ENCODE results near the gene ACACB. TPM values are rescaled to one million over a fixed set of nuclear protein-coding genes. Genes with fewer than 3 reads are reported as not detected.

ACACB gene
- total RNA-seq, 4 donors from 2014 or later: 5.9 to 48.4 (median 27.3) TPM

DNA sequence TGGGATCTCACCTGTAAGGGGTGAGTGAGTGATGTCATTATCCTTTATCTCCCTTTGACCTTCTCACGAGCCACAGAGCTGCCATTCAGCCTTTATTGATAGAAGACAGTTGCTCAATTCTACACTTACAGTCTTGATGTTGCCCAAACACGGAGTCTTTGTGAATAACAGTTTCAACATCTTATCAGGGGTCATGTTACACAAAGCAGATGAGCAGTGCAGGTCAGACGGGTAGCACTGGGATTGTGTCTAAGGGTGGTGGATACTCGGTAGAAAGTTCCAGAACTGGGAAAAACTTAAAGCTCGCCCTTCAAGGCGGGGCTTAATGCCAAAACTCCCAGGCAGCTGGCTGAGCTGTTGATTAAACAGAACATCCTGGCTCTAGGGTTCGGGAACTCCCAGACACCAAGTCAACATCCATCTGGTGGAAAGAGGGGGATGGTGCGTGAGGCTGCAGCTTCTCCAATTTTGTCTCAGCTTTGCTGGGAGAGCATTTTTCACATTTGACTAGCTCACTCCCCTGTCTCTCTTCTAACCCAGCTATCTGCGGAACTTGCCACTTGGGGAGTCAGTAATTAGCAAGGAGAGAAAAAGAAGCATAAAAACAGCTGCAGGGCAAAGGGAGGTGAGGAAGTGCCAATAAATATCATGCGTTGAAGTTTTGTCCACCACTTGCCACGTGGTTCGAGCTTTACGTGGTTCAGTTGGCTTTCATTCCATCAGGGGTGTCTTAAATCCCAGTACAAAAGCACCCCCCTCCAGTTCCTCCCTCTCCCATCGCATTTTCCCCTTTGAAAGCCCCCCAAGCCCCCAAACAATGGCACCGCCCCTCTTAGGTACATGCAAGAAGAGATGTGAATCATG, 161.7 kb downstream of the ACACB start:
- Histone ChIP-seq H3K9me3 (no peaks in the 10 kb centered on the region), H3K36me3 (no peaks in the 10 kb centered on the region), H3K4me1 (peaks cover 0 to 17% (median 8%) of the 10 kb centered on the region in 3 donors), H3K4me3 (no peak overlapping the region), H3K27me3 (no peaks in the 10 kb centered on the region), H3K27ac (peak overlapping the region in 3 of 4 donors; percentile 14 to 58 (median 32))
- WGBS, 2 donors: 29 to 35% methylated on average over 10 to 13 of the region's 15 CpGs
- TF ChIP-seq, protein P1, sequence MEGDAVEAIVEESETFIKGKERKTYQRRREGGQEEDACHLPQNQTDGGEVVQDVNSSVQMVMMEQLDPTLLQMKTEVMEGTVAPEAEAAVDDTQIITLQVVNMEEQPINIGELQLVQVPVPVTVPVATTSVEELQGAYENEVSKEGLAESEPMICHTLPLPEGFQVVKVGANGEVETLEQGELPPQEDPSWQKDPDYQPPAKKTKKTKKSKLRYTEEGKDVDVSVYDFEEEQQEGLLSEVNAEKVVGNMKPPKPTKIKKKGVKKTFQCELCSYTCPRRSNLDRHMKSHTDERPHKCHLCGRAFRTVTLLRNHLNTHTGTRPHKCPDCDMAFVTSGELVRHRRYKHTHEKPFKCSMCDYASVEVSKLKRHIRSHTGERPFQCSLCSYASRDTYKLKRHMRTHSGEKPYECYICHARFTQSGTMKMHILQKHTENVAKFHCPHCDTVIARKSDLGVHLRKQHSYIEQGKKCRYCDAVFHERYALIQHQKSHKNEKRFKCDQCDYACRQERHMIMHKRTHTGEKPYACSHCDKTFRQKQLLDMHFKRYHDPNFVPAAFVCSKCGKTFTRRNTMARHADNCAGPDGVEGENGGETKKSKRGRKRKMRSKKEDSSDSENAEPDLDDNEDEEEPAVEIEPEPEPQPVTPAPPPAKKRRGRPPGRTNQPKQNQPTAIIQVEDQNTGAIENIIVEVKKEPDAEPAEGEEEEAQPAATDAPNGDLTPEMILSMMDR (IDR thresholded peaks at IDR 0.05): peak in 1 of 6 experiments; percentile 15
- TF ChIP-seq POLR2A (IDR thresholded peaks at IDR 0.05): no peak
- DNase-seq: no peak
- intact Hi-C loops (cut with DNase I): no loop called here

DNA sequence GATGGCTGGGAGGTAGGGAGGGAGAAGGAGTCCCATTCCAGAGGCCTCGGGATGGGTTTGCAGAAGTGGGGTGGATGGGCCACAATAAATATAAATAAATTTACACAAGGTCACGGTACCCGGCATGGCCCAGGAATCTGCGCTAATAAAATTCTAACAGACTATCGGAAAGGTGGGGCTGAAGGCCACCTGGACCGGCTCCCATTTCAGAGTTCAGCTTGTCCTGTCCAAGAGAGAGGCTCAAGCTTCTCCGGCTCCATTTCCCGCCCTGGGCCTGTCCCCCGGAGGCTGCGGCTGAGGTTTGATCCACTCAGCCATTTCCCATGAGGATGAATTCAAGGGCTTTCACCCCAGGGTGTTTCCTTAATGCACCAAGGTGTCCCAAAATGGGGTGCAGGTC, 162.5 kb downstream of the ACACB start:
- 72 to 74% methylated on average over 5 to 10 of the region's 10 CpGs for WGBS, 2 donors
- DNase-seq: no peak
- peaks cover 0 to 17% (median 8%) of the 10 kb centered on the region in 3 donors for H3K4me1 ChIP-seq
- TF ChIP-seq, protein P1 (IDR thresholded peaks at IDR 0.05): no peak
- no peak for TF ChIP-seq POLR2A (IDR thresholded peaks at IDR 0.05)
- H3K27me3 ChIP-seq: no peaks in the 10 kb centered on the region
- intact Hi-C loops (cut with DNase I): no loop called here
- no peak overlapping the region for H3K4me3 ChIP-seq
- H3K36me3 ChIP-seq: no peaks in the 10 kb centered on the region
- H3K9me3 ChIP-seq: no peaks in the 10 kb centered on the region
- peak overlapping the region in 1 of 4 donors; percentile 58 for H3K27ac ChIP-seq

DNA sequence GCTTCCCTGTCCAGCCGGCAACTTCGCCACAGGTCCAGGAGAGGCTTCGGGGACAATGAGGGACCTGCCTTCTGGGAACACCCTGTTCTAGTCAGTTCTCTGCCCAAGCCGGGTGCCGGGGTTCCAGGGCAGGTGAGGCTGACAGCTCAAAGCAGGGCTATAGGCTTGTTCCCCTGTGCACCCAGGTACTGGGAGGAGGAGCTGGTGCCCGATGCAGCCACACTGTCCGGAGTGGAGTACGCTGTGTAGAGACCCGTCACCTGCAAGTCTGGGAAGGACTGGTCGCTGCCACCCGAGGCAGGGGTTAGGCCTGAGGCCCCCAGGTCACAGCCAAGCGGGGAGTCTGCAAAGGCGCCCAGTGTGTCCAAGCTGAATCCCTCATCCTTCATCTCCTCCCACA, 163.1 kb downstream of the ACACB start:
- intact Hi-C loops (cut with DNase I): no loop called here
- no peak overlapping the region for H3K27ac ChIP-seq
- no peaks in the 10 kb centered on the region for H3K27me3 ChIP-seq
- TF ChIP-seq, protein P1 (IDR thresholded peaks at IDR 0.05): no peak
- TF ChIP-seq POLR2A (IDR thresholded peaks at IDR 0.05): no peak
- H3K36me3 ChIP-seq: no peaks in the 10 kb centered on the region
- peaks cover 0 to 17% (median 8%) of the 10 kb centered on the region in 3 donors for H3K4me1 ChIP-seq
- H3K9me3 ChIP-seq: no peaks in the 10 kb centered on the region
- 82 to 92% methylated on average over 2 to 12 of the region's 13 CpGs for WGBS, 2 donors
- H3K4me3 ChIP-seq: no peak overlapping the region
- DNase-seq: no peak

DNA sequence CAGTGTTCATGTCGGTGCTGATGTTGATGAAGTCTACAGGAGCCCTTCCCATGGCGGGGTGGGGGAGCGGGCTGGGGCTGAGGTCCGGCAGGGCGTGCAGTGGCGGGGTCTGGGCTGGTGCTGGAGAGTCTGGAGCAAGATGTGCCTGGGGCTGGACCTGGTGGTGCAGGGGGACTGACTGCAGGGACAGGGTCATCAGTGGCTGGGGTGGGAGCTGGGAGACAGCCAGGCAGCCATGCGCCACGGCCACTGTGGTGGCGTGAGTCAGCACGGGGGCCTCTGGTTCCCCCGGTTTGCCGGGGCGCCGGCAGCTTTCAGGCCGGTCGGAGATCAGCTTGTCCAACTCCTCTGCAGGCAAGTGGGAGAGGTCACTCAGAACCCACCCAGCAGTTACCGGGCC, 165.1 kb downstream of the ACACB start:
- Histone ChIP-seq H3K4me1 (peaks cover 0 to 17% (median 8%) of the 10 kb centered on the region in 3 donors), H3K9me3 (no peaks in the 10 kb centered on the region), H3K36me3 (no peaks in the 10 kb centered on the region), H3K27ac (no peak overlapping the region), H3K27me3 (no peaks in the 10 kb centered on the region), H3K4me3 (no peak overlapping the region)
- WGBS, 2 donors: 40% methylated on average over 1 of the region's 17 CpGs; no CpG with 5 or more reads in 1 of the 2 donors
- DNase-seq: no peak
- TF ChIP-seq, protein P1 (IDR thresholded peaks at IDR 0.05): no peak
- intact Hi-C loops (cut with DNase I): no loop called here

DNA sequence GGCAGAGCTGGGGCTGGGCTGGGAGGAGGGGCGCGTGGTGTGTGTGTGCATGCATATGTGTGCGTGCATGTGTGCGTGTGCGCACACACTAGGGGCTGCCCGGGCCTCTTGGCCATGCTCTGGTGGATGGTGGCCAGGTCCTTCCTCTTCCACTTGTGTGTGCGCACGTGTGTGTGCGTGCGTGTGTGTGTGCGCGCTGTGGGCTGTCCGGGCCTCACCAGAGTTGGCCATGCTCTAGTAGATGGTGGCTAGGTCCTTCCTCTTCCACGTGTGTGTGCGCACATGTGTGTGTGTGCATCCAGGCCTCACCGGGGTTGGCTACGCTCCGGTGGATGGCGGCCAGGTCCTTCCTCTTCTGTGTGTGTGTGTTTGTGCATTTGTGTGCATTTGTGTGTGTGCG, 168.0 kb downstream of the ACACB start:
- DNase-seq: no peak
- no peak for TF ChIP-seq POLR2A (IDR thresholded peaks at IDR 0.05)
- TF ChIP-seq, protein P1 (IDR thresholded peaks at IDR 0.05): no peak
- intact Hi-C loops (cut with DNase I): no loop called here

More for the DNA sequence above, 168.0 kb downstream of the ACACB start:
- peaks cover 0 to 1% (median 0%) of the 10 kb centered on the region in 3 donors for H3K4me1 ChIP-seq
- H3K4me3 ChIP-seq: no peak overlapping the region
- peaks cover 0 to 9% (median 0%) of the 10 kb centered on the region in 4 donors for H3K27me3 ChIP-seq
- WGBS, 2 donors: 80 to 97% methylated on average over 7 to 9 of the region's 20 CpGs
- H3K9me3 ChIP-seq: no peaks in the 10 kb centered on the region
- H3K36me3 ChIP-seq: no peaks in the 10 kb centered on the region
- no peak overlapping the region for H3K27ac ChIP-seq

Data from esophagus squamous epithelium (tissue), 5 donors.